SW 1271 (cell line): ENCODE data around the gene LRRC1.
"Not testable (repeated sequence)": the region's sequence is repeated elsewhere in the genome, so short reads cannot be mapped to it uniquely, and the experiment has no call there.

Source experiments
- DNase-seq, 2 experiments: peaks; one replicate each; lab custom pipeline; 2025; lab: John Stamatoyannopoulos, UW

The LRRC1 gene

GRCh38 chr6:53792973-53793317, 1.9 kb upstream of the LRRC1 start:
- DNase-seq, result no peak

- peak in 1 of 2 experiments; percentile 59 for DNase-seq
Measured at GRCh38 chr6:53793318-53794136, 1.3 kb upstream of the LRRC1 start.

GRCh38 chr6:53794137-53794719, 577 bp upstream of the LRRC1 start:
- DNase-seq, result peak in 1 of 2 experiments; percentile 79

- peak in 1 of 2 experiments; percentile 26 for DNase-seq
Measured at GRCh38 chr6:53795340-53795701, 516 bp downstream of the LRRC1 start.

GRCh38 chr6:53795702-53796450, 1.1 kb downstream of the LRRC1 start:
- DNase-seq, result no peak

GRCh38 chr6:53796451-53796780, 1.6 kb downstream of the LRRC1 start:
- DNase-seq, result no peak

GRCh38 chr6:53796791-53797190, 2.0 kb downstream of the LRRC1 start:
- DNase-seq, result no peak

- DNase-seq, result no peak
Measured at GRCh38 chr6:53797304-53797703, 2.5 kb downstream of the LRRC1 start.

- DNase-seq, result no peak
Measured at GRCh38 chr6:53799340-53799739, 4.5 kb downstream of the LRRC1 start.

GRCh38 chr6:53801022-53801421, 6.2 kb downstream of the LRRC1 start:
- DNase-seq, result no peak

GRCh38 chr6:53802582-53802981, 7.8 kb downstream of the LRRC1 start:
- DNase-seq, result no peak

GRCh38 chr6:53803081-53803860, 8.5 kb downstream of the LRRC1 start:
- DNase-seq, result no peak

GRCh38 chr6:53805016-53805415, 10.2 kb downstream of the LRRC1 start:
- no peak for DNase-seq

GRCh38 chr6:53805725-53806124, 10.9 kb downstream of the LRRC1 start:
- DNase-seq, result no peak

GRCh38 chr6:53807606-53808005, 12.8 kb downstream of the LRRC1 start:
- not testable (repeated sequence) for DNase-seq

GRCh38 chr6:53808302-53808881, 13.6 kb downstream of the LRRC1 start:
- no peak for DNase-seq

- no peak for DNase-seq
Measured at GRCh38 chr6:53809691-53810090, 14.9 kb downstream of the LRRC1 start.

- DNase-seq, result no peak
Measured at GRCh38 chr6:53811082-53811481, 16.3 kb downstream of the LRRC1 start.

- no peak for DNase-seq
Measured at GRCh38 chr6:53811746-53812145, 16.9 kb downstream of the LRRC1 start.

- DNase-seq, result no peak
Measured at GRCh38 chr6:53813096-53813495, 18.3 kb downstream of the LRRC1 start.

GRCh38 chr6:53813801-53814200, 19.0 kb downstream of the LRRC1 start:
- DNase-seq, result no peak

GRCh38 chr6:53814353-53814752, 19.5 kb downstream of the LRRC1 start:
- no peak for DNase-seq
